ENCODE measurements around the gene PPM1N.

- TF ChIP-seq EP300 (IDR thresholded peaks at IDR 0.05) (no peak), CTCF (IDR thresholded peaks at IDR 0.05) (no peak), POLR2A (IDR thresholded peaks at IDR 0.05) (no peak)
These were observed 15.2 kb upstream of the PPM1N start for GRCh38 chr19:45483033-45483432.

Measured in tibial nerve (tissue), 4 donors.